GM21528 (cell line): Measurements from ENCODE around the gene CTBP1.

ENCODE experiments used
- ATAC-seq: cut with Tn5 transposase; IDR thresholded peaks from one replicate; pipeline ENCODE4 v1.9.1; 2021; ENCODE audit warnings: mild to moderate bottlenecking, moderate library complexity; ENCODE audit not compliant: unreplicated experiment, low FRiP score

The CTBP1 gene

DNA sequence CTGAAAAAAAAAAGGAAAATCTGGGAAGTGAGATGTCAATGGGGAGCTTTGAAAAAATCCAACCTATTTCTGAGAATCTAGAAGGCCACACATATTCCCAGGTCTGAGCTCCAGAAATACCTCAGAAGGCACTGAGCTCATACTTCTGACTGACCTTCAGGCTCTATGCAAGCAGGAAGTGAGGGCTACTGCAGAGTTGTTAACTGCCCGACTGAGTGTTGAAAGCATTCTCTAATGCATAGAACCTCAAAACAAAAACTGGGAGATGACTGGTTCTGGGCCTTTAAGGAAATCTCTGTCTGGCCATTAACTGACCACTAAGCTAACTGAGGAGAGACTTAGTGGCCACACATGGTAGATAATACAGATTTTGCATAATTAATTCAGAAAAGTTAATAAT lies 69.0 kb downstream of the CTBP1 start:
- ATAC-seq: no peak

DNA sequence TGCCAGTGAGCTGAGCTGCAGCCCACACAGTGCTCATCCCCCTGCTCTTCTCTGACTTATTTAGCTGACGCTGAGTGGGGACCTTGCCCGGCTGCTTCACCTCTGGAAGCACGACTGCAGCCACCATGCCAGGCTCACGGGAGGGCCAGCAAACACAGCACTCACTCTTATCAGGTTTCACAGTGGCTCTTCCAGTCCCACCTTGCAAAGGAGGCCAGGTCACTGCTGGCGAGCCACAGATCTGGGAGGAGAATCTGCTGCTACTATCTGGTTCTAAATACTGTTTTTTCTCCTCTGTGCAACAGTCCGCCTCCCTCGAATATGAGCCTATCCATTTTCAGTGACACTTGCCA lies 69.9 kb downstream of the CTBP1 start:
- ATAC-seq: no peak

DNA sequence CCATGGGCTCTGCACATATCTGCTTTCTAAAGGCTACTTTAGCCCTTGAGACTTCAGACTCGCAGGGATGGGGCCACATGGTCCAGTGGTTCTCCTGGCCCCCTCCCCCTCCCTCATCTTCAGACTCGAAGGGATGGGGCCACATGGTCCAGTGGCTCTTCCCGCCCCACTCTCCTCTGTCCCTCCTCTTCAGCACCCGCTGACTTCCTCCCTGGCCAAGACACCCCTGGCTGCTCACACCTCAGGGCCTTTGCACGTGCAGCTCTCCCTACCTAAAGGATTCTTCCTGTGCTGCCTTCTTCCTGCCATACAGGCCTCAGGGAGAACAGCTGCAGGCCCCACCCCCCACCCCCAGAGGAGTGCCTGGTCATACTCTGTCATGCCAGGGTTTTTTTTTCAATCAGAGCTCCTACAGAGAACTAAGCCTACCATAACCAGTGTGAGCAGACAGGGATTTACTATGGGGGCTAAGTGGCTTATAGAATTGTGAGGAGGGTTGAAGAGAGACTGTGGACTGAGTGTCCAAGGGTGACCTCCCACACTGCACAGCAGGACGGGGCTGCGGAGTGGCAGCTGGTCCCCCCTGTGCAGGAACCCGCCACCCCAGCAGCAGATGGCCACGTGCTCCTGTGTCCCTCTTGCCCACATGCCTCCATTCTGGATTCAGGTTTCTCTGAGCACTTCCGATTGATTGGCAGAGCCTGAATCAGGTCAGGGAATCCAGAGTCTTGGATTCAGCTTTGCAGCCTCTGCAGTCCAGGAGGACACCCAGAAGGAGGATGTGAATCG lies 70.4 kb downstream of the CTBP1 start:
- no peak for ATAC-seq

DNA sequence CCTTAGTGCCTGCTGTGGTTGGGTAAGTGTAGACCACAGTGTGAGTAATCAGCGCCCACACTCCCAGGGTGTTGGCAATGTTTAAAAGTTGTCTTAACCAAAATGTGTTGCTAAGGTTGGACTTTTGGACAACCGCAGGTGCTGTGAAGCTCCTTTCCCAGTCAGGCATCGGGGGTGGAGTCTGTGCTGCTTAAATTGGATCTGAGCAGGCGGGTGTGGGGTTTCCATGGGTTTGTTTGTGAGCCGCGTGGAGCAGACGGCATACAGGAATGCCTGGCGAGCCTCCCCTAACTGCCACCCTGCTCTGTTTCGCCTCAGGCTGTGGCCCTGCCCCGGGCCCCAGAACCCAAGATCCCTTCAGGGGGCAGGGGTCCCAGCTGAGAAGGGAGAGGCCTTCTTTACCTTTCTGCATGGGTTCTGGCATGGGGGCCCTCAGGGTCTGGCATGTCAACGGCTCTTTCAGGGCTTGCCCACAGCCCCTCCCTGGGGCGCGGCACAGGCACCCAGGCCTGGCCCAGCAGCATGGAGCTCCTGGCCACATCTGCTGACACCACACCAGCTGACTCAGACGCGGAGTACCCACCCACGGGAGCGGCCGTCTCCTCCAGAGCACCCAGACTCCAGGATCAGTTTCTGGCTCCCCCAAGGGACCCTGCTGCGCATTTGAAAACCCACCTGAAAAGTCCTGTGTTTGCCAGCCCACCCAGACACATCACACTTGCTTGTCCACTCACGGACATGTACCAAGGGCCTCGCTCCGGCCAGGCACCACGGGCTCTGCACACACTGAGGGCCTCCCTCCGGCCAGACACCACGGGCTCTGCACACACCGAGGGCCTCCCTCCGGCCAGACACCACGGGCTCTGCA lies 71.4 kb downstream of the CTBP1 start:
- no peak for ATAC-seq

DNA sequence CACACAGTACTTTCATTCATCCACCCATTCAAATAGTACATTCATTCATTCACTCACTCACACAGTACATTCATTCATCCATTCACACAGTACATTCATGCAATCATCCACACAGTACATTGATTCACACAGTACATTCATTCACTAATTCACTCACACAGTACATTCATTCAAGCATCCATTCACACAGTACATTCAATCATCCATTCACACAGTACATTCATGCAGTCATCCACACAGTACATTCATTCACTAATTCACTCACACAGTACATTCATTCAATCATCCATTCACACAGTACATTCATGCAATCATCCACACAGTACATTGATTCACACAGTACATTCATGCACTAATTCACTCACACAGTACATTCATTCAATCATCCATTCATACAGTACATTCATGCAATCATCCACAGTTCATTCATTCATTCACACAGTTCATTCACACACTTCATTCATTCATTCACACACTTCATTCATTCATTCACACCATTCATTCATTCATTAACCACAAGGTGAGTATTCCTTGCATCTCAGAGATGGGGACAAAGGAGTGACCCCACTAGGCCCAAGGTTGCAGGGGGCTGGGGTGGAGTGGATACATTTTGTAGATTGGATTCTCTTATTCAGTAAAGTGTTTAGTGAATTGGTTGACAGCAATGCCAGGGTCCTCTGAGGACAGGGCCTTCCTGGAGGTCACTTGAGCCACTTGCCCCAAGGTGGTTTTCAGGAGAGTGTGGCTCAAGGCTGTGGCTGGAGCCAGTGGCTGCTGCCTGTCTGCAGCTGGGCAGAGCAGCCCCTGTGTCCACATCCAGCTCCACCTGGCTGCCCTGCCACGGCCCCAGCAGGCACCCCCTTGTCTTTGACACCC lies 72.3 kb downstream of the CTBP1 start:
- no peak for ATAC-seq

DNA sequence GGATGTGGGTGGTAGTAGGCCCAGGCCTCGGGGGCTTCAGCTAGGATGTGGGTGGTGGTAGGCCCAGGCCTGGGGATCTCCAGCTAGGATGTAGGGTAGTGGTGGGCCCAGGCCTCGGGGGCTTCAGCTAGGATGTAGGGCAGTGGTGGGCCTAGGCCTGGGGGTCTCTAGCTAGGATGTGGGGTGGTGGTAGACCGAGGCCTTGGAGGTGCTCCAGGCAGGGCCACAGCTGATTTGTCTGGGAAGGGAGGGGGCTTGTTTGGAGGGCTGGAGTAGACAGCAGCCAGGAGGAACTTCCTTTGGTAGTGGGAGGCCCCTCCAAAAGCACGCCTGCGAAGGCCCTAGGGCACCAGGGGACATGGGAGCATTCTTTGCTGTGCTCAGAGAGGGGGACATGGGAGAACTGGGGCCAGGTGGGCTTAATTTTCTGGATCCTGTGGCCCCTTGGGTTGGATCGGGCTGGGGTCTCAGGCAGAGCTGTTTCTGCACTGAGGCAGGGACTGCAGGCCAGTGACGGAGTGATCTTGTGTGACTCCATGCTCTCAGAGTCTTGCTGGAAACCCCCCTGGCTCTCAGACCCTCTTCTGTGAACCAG lies 73.2 kb downstream of the CTBP1 start:
- no peak for ATAC-seq

DNA sequence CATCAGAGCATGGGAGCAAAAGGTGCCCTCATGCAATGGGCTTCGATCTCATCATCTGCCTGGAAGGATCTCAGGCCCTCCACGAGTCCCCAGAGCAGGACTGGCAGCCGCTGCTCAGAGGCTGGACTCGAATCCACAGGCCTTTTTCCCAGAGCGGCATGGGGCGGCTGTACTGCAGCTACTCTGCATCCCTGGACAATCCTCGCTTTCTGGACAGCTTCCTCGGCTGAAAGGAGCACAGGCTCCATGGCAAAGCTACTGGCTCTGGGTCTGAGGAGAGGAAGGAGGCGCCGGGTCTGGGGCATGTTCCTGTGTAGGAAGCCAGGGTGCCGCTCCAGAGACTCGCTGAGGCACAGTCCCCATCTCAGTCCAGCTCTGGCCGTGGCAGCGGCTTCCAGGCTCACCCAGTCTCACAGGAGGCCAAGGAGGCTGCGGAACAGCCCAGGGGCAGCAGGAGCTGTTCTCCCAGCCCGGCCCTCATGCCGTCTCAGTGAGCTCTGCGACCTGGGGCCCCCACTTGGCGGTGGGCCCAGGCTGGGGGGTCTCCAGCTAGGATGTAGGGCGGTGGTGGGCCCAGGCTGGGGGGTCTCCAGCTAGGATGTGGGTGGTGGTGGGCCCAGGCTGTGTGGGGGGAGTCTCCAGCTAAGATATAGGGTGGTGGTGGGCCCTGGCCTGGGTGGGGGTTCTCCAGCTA lies 73.8 kb downstream of the CTBP1 start:
- ATAC-seq: no peak

DNA sequence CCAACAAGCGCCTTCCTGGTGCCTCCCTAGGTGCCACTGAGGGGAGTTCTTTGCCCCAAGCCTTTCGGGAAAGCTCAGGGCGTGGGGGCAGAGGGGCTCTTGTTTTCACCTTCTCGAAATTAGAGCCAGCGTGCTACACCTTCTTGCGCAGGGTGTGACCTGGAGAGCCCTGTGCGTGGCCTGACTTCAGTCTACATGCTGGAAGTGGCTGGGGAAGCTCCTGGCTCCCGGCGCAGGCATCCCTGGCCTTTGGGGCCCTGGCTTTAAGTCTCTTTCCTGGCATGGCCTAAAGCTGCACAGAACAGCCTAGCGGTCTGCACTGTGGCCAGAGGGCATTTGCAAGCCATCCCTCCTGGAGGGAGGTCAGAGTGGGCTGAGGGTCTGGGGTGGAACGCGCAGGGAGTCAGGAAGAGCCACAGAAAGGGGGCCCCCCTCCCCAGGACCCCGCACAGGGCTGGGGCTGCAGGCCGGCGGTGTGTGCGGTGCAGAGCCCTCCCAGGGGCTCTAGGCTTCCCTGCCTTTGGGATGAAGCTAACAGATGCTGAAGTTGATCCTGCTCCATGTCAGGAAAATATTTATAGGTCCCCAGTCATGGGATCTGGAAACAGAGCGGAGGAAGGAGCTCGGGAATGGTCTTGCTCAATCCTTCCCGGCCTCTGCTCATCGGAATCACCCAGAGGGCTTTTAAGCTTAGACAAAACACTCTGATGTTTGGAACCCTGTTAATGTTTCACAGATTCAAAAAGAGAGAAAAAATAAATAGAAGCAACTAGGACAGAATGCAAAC lies 75.8 kb downstream of the CTBP1 start:
- ATAC-seq: no peak

DNA sequence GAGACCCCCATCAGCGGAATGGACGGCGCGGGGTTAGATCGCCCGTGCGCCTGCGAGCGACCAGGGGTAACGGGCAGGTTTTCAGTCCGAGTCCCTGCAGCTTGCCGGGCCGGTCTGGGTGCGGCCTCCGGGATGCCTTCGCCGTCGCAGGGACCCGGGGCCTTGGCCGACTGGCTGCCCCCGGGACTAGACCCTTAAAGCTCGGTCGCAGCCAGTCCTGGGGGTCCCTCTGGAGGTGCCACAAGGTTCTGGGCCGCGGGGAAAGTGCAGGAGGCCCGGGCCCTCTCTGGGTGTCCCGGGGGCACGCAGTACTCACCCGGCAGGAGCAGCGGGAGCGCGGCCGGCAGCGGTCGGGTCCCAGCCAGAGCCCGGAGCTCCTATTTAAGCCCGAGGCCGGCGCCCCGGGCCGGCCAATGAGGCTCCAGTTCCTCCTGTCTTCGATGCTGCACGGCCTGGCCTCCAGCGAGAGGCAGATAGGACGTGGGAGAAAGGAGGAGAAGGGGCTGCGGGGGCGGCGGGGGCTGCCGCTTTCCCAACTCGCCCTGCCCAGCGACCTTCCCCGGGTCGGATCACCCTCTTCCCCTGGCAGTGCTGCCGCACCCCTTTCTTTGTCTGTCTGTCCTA lies 76.6 kb downstream of the CTBP1 start, which contains the start of gene SPON2:
Gene SPON2 (minus strand): TSS at position 356 of the 624 bp plus-strand sequence.
- no peak for ATAC-seq

DNA sequence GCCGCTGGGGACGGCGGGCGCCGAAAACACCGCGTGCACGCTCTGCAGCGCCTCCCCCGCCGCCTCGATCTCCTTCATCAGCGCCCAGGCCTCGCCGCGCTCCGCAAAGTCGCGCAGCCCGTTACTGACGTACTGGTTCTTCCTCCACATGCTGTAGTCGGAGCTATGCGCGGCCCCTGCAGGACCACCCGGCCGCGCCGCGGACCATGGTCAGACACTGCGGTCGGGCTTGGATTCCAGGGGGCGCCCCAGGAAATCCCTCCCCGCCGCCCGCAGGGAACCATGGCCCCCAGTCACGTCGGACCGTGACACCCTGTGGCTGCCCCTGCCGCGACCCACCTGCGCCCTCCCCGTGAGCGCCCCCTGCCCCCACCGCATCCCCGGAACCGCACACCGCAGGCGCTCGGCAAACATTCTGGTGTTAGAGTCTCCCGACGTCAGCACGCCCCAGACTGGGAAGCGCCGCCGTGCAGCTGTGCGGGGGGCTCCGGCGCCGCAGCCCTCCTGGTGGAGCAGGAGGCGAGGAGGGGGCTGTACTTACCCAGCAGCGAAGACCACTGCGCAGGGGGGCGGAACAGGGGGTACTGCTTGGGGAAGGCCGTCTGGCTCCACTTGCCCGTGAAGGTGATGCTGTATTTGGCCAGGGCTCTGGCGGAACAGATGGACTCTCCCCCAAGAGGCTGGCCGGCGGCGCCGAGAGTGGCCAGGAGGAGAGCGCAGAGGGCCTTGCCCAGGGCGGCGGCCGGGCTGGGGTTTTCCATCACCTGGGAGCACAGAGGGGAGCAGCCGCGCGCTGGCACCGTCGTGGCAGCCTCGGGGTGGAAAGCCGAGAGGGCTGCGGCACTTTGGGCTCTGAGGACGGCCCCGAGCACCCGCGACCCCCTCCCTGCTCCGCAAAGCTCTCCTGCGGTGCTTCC lies 77.4 kb downstream of the CTBP1 start:
- no peak for ATAC-seq

DNA sequence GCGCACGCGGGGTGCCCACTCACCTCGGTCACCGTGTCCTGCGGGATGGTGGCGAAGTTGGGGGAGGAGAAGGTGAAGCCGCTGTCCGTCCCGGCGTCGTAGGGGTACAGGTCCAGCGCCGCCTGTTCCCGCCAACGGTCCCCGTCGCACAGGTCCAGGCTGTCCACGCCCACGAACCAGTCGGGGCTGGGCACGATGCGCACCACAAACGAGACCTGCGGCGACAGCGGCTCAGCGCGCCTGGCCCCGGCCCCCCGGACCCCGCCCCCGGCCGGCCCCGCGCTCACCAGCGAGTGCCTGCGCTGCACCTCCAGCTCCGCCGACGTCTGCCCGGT lies 78.0 kb downstream of the CTBP1 start:
- ATAC-seq: no peak

DNA sequence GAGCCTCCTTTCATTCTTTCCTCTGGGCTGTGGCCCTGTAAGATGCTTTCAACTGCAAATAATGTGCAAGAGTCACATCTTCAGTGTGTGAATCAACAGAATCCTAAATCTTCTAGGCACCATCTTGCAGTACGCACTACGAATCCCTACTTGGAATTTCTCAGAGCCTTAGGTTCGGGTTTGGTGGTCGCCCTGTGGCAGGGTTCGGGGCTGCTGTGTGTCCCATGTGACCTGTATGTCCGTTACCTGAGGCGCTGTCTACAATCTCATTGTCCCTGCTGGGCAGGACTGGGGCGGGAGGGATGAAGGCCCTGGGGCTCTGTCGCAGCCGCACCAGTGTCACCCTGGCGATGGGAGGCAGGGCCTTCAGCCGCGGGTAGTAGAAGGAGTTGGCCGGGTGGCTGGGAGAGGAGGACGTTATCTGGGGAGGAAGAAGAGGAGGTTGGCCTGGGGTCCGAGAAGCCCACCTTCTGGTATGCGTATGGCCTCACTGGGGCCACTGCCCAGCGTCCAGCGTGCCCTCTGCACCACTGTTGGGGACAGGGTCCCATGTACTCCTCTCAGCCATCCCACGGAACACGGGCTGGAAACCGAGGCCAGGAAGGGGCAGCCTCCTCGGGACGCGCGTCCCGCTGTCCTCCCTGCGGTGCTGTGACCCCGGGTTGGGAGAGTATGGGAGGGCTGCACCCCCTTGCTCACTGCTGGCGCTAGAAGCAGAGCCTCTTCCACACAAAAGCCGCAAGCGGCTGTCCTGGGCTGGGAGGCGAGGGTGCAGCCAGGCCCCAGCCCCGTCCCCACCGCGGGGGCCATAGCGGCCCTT lies 78.6 kb downstream of the CTBP1 start:
- ATAC-seq: no peak

DNA sequence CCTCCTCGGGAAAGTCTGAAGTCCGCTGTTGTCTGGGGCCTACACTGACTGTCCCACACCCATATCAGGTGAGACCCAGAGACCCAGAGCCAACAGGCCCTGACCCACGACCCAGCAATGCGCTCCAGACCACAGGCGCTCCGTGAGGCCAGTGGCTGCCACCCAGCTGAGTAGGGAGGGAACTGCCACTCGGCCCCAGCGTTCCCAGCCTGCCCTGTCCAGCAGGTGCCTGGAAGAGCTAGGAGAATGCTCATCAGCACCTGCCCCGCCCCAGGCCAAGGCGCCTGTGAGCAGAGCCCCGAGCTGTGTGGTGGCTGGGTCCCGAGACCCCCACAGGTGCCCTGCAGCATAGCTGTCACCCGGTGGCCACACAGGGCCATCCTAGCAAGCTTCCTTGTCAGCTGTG lies 79.2 kb downstream of the CTBP1 start:
- ATAC-seq: no peak

DNA sequence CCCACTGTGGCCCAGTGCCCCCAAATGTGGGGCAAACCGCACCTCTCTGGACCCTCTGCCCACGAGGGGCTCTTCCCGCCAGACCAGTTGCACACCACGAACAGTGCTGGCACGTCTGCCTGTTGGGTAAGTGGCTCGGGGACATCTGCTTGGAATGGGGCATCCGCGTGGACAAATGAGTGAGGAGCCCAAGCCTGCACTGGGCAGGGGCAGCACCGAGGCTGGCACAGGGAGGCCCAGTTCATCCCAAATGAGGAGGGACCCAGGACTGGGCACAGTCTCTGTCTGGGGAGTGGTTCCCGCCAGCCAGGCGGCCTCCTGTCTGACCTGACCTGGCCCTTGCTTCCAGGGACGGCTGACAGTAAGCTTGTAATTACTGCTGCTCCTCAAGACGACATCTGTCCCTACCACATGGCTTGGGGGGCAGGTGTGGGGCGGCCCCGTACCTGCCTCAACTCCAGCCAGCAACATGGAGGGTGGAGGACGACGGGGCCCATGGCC lies 79.7 kb downstream of the CTBP1 start:
- ATAC-seq: no peak

DNA sequence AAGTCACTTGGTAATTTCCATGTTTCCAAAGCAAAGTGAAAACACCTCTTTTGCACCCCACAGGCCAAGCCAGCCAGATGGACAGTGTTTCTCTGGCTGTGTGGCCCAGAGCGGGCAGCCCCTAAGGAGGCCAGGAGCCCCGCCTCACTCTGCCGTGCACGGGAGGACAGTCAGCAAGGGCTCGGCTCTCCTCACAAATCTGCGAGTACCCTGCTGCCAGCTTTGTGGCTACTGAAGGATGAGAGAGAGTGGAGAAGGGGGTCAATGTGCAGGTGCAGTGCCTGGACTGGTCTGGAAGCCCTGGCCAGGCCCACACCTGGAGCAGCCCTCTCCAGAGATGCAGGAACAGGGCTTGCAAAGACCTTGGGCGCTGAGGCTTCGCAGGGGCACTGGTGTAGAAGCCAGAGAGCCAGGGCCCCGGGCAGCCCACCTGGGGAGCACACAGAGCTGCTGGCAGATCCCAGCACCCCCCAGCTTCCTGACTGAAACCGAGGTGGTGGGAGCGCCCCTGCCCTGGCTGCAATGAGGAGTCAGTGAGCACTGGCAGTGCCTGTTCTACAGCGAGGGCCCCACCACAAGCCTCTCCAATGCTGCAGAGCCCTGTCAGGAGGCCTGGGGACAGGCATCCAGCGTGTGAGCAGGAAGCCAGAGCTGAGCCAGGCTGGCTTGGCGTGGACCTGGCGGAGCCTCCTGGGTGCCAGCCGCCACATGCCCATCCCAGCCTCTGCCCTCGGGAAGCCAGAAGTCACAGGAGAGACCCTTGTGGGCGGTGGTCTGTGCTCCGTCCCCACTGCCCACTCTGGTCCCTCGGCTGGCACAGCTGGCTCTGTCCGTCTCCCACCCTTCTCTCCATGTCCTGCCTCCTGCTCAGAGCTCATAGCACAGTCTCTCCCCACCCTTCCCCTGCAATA lies 80.5 kb downstream of the CTBP1 start:
- ATAC-seq: no peak
